K562 (cell line): ENCODE data around the gene DRD2. TPM values are rescaled to one million over a fixed set of nuclear protein-coding genes. Genes with fewer than 3 reads are reported as not detected.

Experiments used
- ATAC-seq: fragments of 200-7000 bp; cut with Tn5 transposase; 3 replicates; pipeline ENCODE4 v1.9.1; 2020; ENCODE audit warnings: moderate library complexity
- BruUV-seq: library from RNA; stranded (reverse); fragments of 400-500 nt; replicated peaks from 2 replicates; lab custom pipeline; 2021; lab: Mats Ljungman, UMichigan
- CTCF ChIA-PET: fragments of 300-600 bp; formaldehyde crosslinking; extraction: SDS; loops from one replicate; lab custom pipeline; 2021; ENCODE audit warnings: low intra/inter-chr PET ratio; lab: Yijun Ruan, JAX
- POLR2A ChIA-PET: fragments of 300-600, 350-650 bp; sonication (Branson Sonifier 250); formaldehyde crosslinking; extraction: SDS; loops from one replicate; lab custom pipeline; 2021; ENCODE audit warnings: antibody characterized with exemption, inconsistent platforms; lab: Yijun Ruan, JAX
- DNase-seq, 4 experiments: peaks; one replicate each; pipeline versions ENCODE4 v3.0.0 to v3.0.0-alpha.2; 2011 to 2018; ENCODE audit warnings: low spot score in 3 of 4, mixed read lengths in 3 of 4; ENCODE audit errors: extremely low read depth in 1 of 4
- FAIRE-seq: peaks from 2 replicates; lab custom pipeline; 2011; peaks lifted over from hg19 to GRCh38; lab: Jason Lieb, UNC
- H2AFZ ChIP-seq: 2 replicates; pipeline ENCODE4 v1.6.0; 2011; ENCODE audit warnings: low read depth, low read length, control low read depth, inconsistent platforms
- H3K27ac ChIP-seq: fragments of 200-600 bp; 3 replicates; pipeline ENCODE4 v1.8.0; 2011; ENCODE audit warnings: low read depth, mild to moderate bottlenecking, control low read depth, inconsistent platforms, low read length, moderate library complexity, mixed read lengths; ENCODE audit errors: extremely low read depth
- H3K27me3 ChIP-seq, 2 experiments: fragments of 300-600 bp in 1 of 2; 2 replicates in 1 of 2; 3 replicates in 1 of 2; pipeline versions ENCODE4 v1.6.0 to v1.8.0; 2011; ENCODE audit warnings: inconsistent platforms in 2 of 2, low read length in 2 of 2, mild to moderate bottlenecking in 1 of 2, mixed read lengths in 1 of 2, moderate library complexity in 1 of 2; ENCODE audit not compliant: control insufficient read depth in 2 of 2, insufficient read depth in 2 of 2
- H3K36me3 ChIP-seq: fragments of 300-600 bp; 3 replicates; pipeline ENCODE4 v1.8.0; 2011; ENCODE audit warnings: mild to moderate bottlenecking, low read length, inconsistent platforms; ENCODE audit not compliant: control insufficient read depth, insufficient read depth
- H3K4me1 ChIP-seq, 2 experiments: fragments of 200-600 bp in 1 of 2; replicated peaks in 1 of 2; 2 replicates in 1 of 2; 3 replicates in 1 of 2; pipeline versions ENCODE4 v1.5.1 to v1.8.0; 2011; ENCODE audit warnings: inconsistent platforms in 2 of 2, low read length in 2 of 2, mild to moderate bottlenecking in 1 of 2, mixed read lengths in 1 of 2, moderate library complexity in 1 of 2; ENCODE audit not compliant: control insufficient read depth in 2 of 2, insufficient read depth in 2 of 2
- H3K4me2 ChIP-seq: 2 replicates; pipeline ENCODE4 v1.6.1; 2011; ENCODE audit warnings: low read length, control low read depth, inconsistent platforms, mixed read lengths; ENCODE audit not compliant: insufficient read depth
- H3K4me3 ChIP-seq: fragments of 200-600 bp; sonication (generic), shearing (Covaris generic); 2 replicates; pipeline ENCODE4 v1.5.1; 2016; ENCODE audit warnings: control low read depth, inconsistent platforms
- H3K79me2 ChIP-seq: fragments of 200-600 bp; 3 replicates; pipeline ENCODE4 v1.8.0; 2011; ENCODE audit warnings: low read length, inconsistent platforms; ENCODE audit not compliant: control insufficient read depth, insufficient read depth
- H3K9ac ChIP-seq, 2 experiments: 2 replicates each; pipeline versions ENCODE4 v1.6.0 to v1.6.1; 2011; ENCODE audit warnings: low read depth in 2 of 2, low read length in 2 of 2, control low read depth in 1 of 2, inconsistent platforms in 1 of 2, mild to moderate bottlenecking in 1 of 2, mixed read lengths in 1 of 2; ENCODE audit not compliant: insufficient read depth in 1 of 2
- H3K9me1 ChIP-seq: one replicate; pipeline ENCODE4 v1.6.0; 2011; ENCODE audit warnings: inconsistent platforms, mild to moderate bottlenecking, low read length, moderate library complexity; ENCODE audit not compliant: control insufficient read depth, insufficient read depth
- H3K9me3 ChIP-seq: replicated peaks from 2 replicates; pipeline ENCODE4 v1.5.1; 2011; ENCODE audit warnings: low read depth, low read length, inconsistent platforms; ENCODE audit not compliant: control insufficient read depth, insufficient read depth
- H4K20me1 ChIP-seq: replicated peaks from 2 replicates; pipeline ENCODE4 v1.6.1; 2011; ENCODE audit warnings: low read length, inconsistent platforms, mixed read lengths; ENCODE audit not compliant: control insufficient read depth, insufficient read depth
- FIP1L1 ChIP-seq: fragments of 200-400 bp; formaldehyde crosslinking; IDR thresholded peaks from 2 replicates; pipeline ENCODE4 v1.6.1; 2018; ENCODE audit warnings: mild to moderate bottlenecking, low read depth, low read length; ENCODE audit not compliant: poor library complexity, severe bottlenecking
- IFI16 ChIP-seq: fragments of 250-450 bp; sonication (Bioruptor Pico); IDR thresholded peaks from 2 replicates; pipeline ENCODE4 v2.1.2; 2022; ENCODE audit warnings: mild to moderate bottlenecking, inconsistent platforms
- JUN ChIP-seq, 2 experiments: sonication (generic) in 1 of 2; formaldehyde crosslinking in 1 of 2; IDR thresholded peaks; 2 replicates each; pipeline versions ENCODE4 v1.6.1 to v1.8.0; 2012 to 2022; ENCODE audit warnings: borderline replicate concordance in 2 of 2, mild to moderate bottlenecking in 2 of 2, improper control_type of control experiment in 1 of 2, low read depth in 1 of 2, low read length in 1 of 2, missing genetic modification reagents in 1 of 2
- RFX7 ChIP-seq: fragments of 250-450 bp; sonication (Bioruptor Pico); IDR thresholded peaks from 2 replicates; pipeline ENCODE4 v1.5.1; 2021; ENCODE audit warnings: mild to moderate bottlenecking
- SAFB2 ChIP-seq: fragments of 200-400 bp; formaldehyde crosslinking; IDR thresholded peaks from 2 replicates; pipeline ENCODE4 v1.6.1; 2018; ENCODE audit warnings: borderline replicate concordance, low read length, low read depth, moderate library complexity; ENCODE audit not compliant: severe bottlenecking
- USF2 ChIP-seq: sonication (generic); formaldehyde crosslinking; IDR thresholded peaks from 2 replicates; pipeline ENCODE4 v1.5.0; 2020; ENCODE audit warnings: missing genetic modification reagents
- WGBS: fragments of 100-300 bp; shearing (Covaris generic); methylation state at CpG from one replicate; pipeline ENCODE4 v1.1.6; 2016; ENCODE audit warnings: low coverage, mixed read lengths; ENCODE audit not compliant: insufficient coverage; ENCODE audit errors: missing lambda C conversion rate; 5-methylcytosine and 5-hydroxymethylcytosine counted together
- in situ Hi-C: fragments of 300-500 bp; cut with MboI; formaldehyde crosslinking; loops from 4 replicates; pipeline ENCODE4 v1.15.0; 2018; ENCODE audit warnings: inconsistent platforms, mixed read lengths
- intact Hi-C: fragments of 100-400 bp; cut with micrococcal nuclease; formaldehyde crosslinking; loops from 2 replicates; pipeline ENCODE4 v1.14.2; 2022
- polyA plus RNA-seq, 8 experiments: library from polyadenylated mRNA; depleted of rRNA in 4 of 8; stranded (reverse) in 5 of 8; unstranded in 3 of 8; fragments of >200 nt; fragmentation: Nextera tagmentation in 2 of 8; fragmentation: Illumina TruSeq in 1 of 8; extraction: Ambion mirVana in 2 of 8; extraction: Trizol in 1 of 8; gene quantifications; 2 replicates each; pipeline versions ENCODE4 v1.2.1 to v1.2.3, GENCODE V29; 2011 to 2014; ENCODE audit warnings: inconsistent platforms in 1 of 8, missing spikeins in 1 of 8
- total RNA-seq, 7 experiments: library from RNA; depleted of rRNA in 6 of 7; stranded (reverse); fragments of >200 nt in 6 of 7; fragmentation: Illumina TruSeq in 2 of 7; extraction: Trizol in 2 of 7; gene quantifications; 2 replicates each; pipeline versions ENCODE4 v1.2.1 to v1.2.3, GENCODE V29; 2011 to 2021; ENCODE audit warnings: low replicate concordance in 1 of 7
- TF ChIP-seq, protein P1 (sequence below): fragments of 250-450 bp; sonication (Bioruptor Pico); IDR thresholded peaks from 2 replicates; pipeline ENCODE4 v1.4.0; 2020
- TF ChIP-seq, protein P2 (sequence below), 3 experiments: IDR thresholded peaks in 2 of 3; conservative IDR thresholded peaks in 1 of 3; 2 replicates each; pipeline ENCODE4 v1.5.1; 2011 to 2012; ENCODE audit warnings: low read length in 3 of 3, mild to moderate bottlenecking in 3 of 3, control low read depth in 2 of 3, improper control_type of control experiment in 1 of 3, inconsistent platforms in 1 of 3, low read depth in 1 of 3, mixed read lengths in 1 of 3, moderate library complexity in 1 of 3; ENCODE audit not compliant: insufficient read depth in 2 of 3

Gene DRD2
- total and polyA plus RNA-seq, 9 of the 15 experiments (the other 6 are each of a cell fraction or from before 2014, with no cell fraction given): not detected

DNA sequence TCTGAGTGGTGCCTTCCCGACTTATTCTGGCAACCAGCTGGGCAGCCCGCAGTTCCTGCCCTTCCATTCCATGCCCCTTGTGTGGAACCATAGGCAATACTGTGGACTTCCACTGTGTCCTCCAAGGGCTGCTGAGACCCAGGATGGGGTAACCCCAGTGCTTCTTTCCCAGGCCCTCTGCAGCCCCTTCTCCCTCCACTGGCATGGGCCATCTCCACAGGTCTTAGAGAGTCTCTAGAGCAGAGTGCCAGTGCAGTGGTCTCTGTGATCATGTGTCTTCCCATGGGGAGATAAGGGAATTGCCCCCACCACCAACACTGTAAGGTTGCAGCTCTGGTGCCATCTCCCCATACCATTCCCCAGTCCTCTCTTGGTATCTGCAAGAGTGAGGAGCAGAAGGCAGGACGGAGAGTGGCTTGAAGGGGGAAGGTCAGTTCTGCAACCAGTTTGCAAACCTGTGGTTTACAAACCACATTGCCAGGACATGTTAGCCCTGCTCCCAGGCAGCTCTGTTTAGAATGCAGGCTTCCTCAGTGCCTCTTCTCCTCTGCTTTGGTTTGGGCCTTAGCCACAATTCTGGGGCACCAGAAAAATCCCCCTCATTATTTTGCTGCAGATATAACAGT, 20.9 kb upstream of the DRD2 start:
- no peaks in the 10 kb centered on the region for H3K4me1 ChIP-seq
- WGBS: 4% methylated on average over 3 of the region's 3 CpGs
- H3K36me3 ChIP-seq: no peaks in the 10 kb centered on the region
- H4K20me1 ChIP-seq: no peaks in the 10 kb centered on the region
- ATAC-seq: no peak
- no peaks in the 10 kb centered on the region for H3K9me1 ChIP-seq
- H3K9me3 ChIP-seq: no peaks in the 10 kb centered on the region
- FAIRE-seq: no peak
- no peak overlapping the region for H3K27ac ChIP-seq
- H3K79me2 ChIP-seq: no peaks in the 10 kb centered on the region
- POLR2A ChIA-PET: no interaction called here
- CTCF ChIA-PET: no interaction called here
- no peak overlapping the region for H3K9ac ChIP-seq
- no peak overlapping the region for H2AFZ ChIP-seq
- intact Hi-C loops: loop anchor here (10.0 kb wide), 1 partner anchor 191 kb away; no protein-coding TSS in a partner anchor
- H3K4me3 ChIP-seq: no peak overlapping the region
- peaks cover 0 to 28% of the 10 kb centered on the region in 2 experiments; a peak in 3 of 5 replicates for H3K27me3 ChIP-seq
- no peak for DNase-seq
- in situ Hi-C loops: no loop called here
- H3K4me2 ChIP-seq: no peak overlapping the region
- BruUV-seq: no TSS peak
- TF ChIP-seq JUN (IDR thresholded peaks at IDR 0.05; ENCODE audit: borderline replicate concordance, low read depth, low read length): no peak
- TF ChIP-seq JUN (CRISPR knock-in tag; IDR thresholded peaks at IDR 0.05; ENCODE audit: borderline replicate concordance): no peak
- TF ChIP-seq, protein P1, sequence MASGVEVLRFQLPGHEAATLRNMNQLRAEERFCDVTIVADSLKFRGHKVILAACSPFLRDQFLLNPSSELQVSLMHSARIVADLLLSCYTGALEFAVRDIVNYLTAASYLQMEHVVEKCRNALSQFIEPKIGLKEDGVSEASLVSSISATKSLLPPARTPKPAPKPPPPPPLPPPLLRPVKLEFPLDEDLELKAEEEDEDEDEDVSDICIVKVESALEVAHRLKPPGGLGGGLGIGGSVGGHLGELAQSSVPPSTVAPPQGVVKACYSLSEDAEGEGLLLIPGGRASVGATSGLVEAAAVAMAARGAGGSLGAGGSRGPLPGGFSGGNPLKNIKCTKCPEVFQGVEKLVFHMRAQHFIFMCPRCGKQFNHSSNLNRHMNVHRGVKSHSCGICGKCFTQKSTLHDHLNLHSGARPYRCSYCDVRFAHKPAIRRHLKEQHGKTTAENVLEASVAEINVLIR (CRISPR knock-in tag): no peak
- no peak for TF ChIP-seq FIP1L1
- TF ChIP-seq, protein P2, sequence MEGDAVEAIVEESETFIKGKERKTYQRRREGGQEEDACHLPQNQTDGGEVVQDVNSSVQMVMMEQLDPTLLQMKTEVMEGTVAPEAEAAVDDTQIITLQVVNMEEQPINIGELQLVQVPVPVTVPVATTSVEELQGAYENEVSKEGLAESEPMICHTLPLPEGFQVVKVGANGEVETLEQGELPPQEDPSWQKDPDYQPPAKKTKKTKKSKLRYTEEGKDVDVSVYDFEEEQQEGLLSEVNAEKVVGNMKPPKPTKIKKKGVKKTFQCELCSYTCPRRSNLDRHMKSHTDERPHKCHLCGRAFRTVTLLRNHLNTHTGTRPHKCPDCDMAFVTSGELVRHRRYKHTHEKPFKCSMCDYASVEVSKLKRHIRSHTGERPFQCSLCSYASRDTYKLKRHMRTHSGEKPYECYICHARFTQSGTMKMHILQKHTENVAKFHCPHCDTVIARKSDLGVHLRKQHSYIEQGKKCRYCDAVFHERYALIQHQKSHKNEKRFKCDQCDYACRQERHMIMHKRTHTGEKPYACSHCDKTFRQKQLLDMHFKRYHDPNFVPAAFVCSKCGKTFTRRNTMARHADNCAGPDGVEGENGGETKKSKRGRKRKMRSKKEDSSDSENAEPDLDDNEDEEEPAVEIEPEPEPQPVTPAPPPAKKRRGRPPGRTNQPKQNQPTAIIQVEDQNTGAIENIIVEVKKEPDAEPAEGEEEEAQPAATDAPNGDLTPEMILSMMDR (IDR thresholded peaks at IDR 0.05 in 2 of 3, conservative IDR thresholded peaks at IDR 0.05 in 1 of 3; ENCODE audit: insufficient read depth in 2 of 3, low read depth in 1 of 3, low read length in 3 of 3): no peak
- no peak for TF ChIP-seq SAFB2
- no peak for TF ChIP-seq RFX7
- TF ChIP-seq IFI16 (CRISPR knock-in tag): no peak
- no peak for TF ChIP-seq USF2 (CRISPR knock-in tag)
